ENCODE results near the gene DHRS1. TPM values are rescaled to one million over a fixed set of nuclear protein-coding genes. Genes with fewer than 3 reads are reported as not detected.
"Not testable (repeated sequence)": the region's sequence is repeated elsewhere in the genome, so short reads cannot be mapped to it uniquely, and the experiment has no call there.

DHRS1 gene
- total RNA-seq, 1 donor = 31.0 TPM

DNA sequence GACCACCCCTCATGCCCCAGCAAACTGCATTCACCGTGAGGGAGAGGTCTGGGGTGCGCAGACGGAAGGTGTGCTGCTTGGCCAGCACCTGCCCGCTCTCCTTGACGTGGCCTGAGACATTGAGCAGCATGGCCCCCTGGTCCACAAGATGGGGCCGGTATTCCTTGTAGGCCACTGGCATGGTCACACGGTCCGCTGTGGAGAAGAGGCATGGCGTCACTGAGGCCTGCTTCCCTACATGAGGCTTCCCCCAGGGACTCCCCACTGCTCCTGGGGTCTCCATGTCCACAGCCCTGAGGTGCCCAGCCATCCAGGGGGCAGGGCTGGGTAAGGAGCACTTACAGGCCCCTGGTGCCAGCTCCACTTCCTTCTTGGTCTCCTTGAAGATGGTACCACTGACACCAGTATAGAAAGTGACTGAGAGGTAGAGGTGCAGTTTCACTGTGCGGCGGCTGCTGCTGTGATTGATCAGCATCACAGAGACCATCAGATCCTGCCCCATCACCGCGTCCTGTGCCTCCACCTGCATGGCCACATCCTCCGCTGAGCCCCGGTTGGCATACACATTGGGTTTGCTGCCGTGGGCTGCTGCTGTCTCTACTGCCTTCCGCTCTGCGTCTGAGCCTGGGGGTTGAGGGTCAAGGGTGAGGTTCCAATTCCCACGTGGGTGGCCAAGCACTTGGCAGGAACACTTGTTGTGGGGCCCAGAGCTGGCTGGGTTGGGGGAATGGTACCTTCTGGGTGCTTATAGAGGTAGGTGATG, 44.8 kb downstream of the DHRS1 start:
- DNase-seq (ENCODE audit: low read depth in 2 of 3, low spot score in 2 of 3) = no peak

DNA sequence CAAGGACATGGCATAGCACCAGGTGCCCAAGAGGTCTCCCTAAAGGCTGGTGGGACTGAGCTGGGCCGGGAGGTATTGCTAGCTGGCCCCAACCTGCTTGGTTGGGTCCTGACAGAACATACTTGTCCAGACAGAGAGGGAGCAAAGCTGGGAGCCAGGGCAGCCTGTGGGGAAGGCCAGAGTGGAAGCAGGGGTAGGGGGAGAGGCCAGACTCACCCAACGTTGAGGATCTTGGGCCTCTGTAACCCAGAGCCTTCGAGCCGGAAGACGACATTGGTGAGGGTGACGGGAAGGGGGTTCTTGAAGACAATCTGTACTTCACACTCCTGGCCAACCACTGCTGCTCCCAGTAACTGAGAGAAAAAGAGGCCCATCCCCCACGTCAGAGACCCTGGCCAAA, 45.6 kb downstream of the DHRS1 start:
- DNase-seq (ENCODE audit: low read depth in 2 of 3, low spot score in 2 of 3) = no peak

- no peak for DNase-seq (ENCODE audit: low read depth in 2 of 3, low spot score in 2 of 3)
These were observed 47.1 kb downstream of the DHRS1 start for GRCh38 chr14:24252289-24253124.

- DNase-seq (ENCODE audit: low read depth in 2 of 3, low spot score in 2 of 3) = no peak
These were observed 47.7 kb downstream of the DHRS1 start for GRCh38 chr14:24251880-24252288.

GRCh38 chr14:24250354-24250753, 49.2 kb downstream of the DHRS1 start:
- DNase-seq (ENCODE audit: low read depth in 2 of 3, low spot score in 2 of 3) = no peak

DNA sequence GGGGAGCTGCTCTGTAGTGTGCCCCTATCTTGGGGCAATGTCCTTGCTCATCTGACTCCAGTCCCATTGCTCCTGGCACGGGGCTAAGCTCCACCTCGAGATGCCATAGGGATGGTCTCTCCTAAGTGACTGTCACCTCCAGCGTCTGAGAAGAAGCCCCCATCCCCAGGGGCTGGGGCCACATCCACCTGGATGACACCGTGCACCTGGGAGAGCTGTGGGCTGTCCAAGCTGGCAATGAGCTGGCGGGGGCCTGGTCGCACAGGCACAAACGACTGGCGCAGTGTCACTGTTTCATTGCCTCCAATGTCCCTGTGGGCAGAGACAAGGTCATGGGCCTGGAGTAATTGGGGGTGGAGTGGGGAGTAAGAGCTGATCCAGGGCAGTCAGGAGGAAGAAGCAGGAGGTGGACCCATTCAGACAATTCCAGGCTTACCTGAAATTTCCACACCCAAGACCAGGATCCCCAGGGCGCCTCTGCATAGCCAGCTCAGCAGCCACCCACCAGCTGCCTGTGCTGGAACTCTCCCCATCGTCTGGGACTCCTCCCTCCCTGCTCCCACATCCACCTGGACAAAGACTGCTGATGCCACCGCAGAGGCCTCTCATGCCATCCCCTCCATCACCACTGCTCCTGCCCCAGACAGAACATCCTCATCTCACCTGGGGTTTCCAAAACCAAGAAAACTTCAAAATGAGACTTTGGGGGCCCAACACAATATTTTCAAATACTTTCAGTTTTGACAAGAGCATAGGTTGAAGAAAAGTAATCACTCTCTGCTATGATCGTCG, 50.2 kb downstream of the DHRS1 start:
- DNase-seq (ENCODE audit: low read depth in 2 of 3, low spot score in 2 of 3) = no peak

DNA sequence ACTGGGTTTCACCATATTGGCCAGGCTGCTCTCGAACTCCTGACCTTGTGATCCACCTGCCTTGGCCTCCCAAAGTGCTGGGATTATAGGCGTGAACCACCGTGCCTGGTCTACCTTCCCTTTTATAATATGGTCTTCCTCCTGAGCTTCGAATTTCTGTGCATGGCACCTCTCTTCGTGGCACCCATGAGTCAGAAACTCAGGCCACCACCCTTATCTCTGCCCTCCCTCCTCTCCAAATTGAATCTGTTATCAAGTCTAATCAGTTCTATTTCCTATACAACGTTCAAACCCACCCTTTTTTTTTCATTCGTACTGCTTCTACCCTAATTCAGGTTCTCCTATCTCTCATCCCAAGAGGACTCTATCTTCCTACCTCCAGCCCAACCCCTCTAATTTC, 52.2 kb downstream of the DHRS1 start:
- DNase-seq (ENCODE audit: low read depth in 2 of 3, low spot score in 2 of 3) = no peak

GRCh38 chr14:24246765-24247212, 52.8 kb downstream of the DHRS1 start:
- peak in 2 of 3 donors; percentile 16 to 36 for DNase-seq (ENCODE audit: low read depth in 2 of 3, low spot score in 2 of 3)

DNA sequence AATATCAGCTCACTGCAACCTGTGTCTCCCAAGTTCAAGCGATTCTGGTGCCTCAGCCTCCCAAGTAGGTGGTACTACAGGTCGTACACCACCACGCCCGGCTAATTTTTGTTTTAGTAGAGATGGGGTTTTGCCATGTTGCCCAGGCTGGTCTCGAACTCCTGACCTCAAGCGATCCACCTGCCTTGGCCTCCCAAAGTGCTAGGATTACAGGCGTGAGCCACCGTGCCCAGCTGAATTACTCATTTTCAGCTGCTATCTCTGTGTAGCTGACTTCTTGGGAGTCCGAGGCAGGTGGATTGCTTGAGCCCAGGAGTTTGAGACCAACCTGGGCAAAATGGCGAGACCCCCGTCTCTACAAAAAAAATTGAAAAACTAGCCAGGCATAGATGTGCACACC, 54.2 kb downstream of the DHRS1 start:
- not testable (repeated sequence) for DNase-seq (ENCODE audit: low read depth in 2 of 3, low spot score in 2 of 3)

DNA sequence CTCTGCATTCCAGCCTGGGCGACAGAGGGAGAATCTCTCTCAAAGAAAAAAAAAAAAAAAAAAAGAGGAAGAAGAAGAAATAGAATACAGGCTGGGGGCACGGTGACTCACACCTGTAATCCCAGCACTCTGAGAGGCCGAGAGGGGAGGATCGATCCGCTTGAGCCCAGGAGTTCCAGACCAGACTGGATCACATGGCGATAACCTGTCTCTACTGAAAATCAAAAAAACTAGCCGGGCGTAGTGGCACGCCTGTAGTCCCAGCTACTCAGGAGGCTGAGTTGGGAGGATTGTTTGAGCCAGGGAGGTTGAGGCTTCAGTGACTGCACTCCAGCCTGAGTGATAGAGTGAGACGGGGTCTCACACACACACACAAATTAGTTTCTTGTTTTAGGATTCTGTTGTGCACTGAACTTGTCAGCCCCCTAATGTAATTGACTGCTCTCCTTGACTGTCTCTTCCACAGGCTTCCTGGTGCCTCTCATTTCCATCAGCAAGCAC, 56.2 kb downstream of the DHRS1 start:
- DNase-seq (ENCODE audit: low read depth in 2 of 3, low spot score in 2 of 3) = peak in 2 of 3 donors; percentile 65 to 70

- DNase-seq (ENCODE audit: low read depth in 2 of 3, low spot score in 2 of 3) = peak in 2 of 3 donors; percentile 94
These were observed 57.6 kb downstream of the DHRS1 start for GRCh38 chr14:24241829-24242443.

Other genes with a start within 250 kb of the DHRS1 start
- 1.3 TPM for gene CARMIL3, start 247.8 kb downstream of the DHRS1 start, total RNA-seq
- not detected for gene CPNE6, start 228.2 kb downstream of the DHRS1 start, total RNA-seq
- 24.8 TPM for gene PCK2, start 205.5 kb downstream of the DHRS1 start, total RNA-seq
- gene DCAF11, start 185.0 kb downstream of the DHRS1 start, total RNA-seq = 138 TPM
- gene NRL, start 184.8 kb downstream of the DHRS1 start, total RNA-seq = 5.7 TPM
- gene FITM1, start 169.1 kb downstream of the DHRS1 start, total RNA-seq = 2.7 TPM
- gene PSME1, start 163.6 kb downstream of the DHRS1 start, total RNA-seq = 153 TPM
- gene EMC9, start 158.2 kb downstream of the DHRS1 start, total RNA-seq = 14.3 TPM
- 38.0 TPM for gene PSME2, start 153.2 kb downstream of the DHRS1 start, total RNA-seq
- 103 TPM for gene RNF31, start 152.3 kb downstream of the DHRS1 start, total RNA-seq
- 112 TPM for gene IRF9, start 138.5 kb downstream of the DHRS1 start, total RNA-seq
- 47.1 TPM for gene REC8, start 127.7 kb downstream of the DHRS1 start, total RNA-seq
- 59.8 TPM for gene IPO4, start 111.0 kb downstream of the DHRS1 start, total RNA-seq
- 64.9 TPM for gene TM9SF1, start 104.3 kb downstream of the DHRS1 start, total RNA-seq
- under 0.01 TPM for gene TSSK4, start 94.1 kb downstream of the DHRS1 start, total RNA-seq
- 13.7 TPM for gene CHMP4A, start 86.3 kb downstream of the DHRS1 start, total RNA-seq
- 21.5 TPM for gene MDP1, start 83.7 kb downstream of the DHRS1 start, total RNA-seq
- gene NEDD8, start 67.4 kb downstream of the DHRS1 start, total RNA-seq = 55.2 TPM
- 78.9 TPM for gene GMPR2, start 66.9 kb downstream of the DHRS1 start, total RNA-seq
- gene TINF2, start 57.2 kb downstream of the DHRS1 start, total RNA-seq = 65.4 TPM
- gene TGM1, start 36.6 kb downstream of the DHRS1 start, total RNA-seq = 1.1 TPM
- 36.9 TPM for gene RABGGTA, start 28.2 kb downstream of the DHRS1 start, total RNA-seq
- 28.8 TPM for gene NOP9, start 70 bp upstream of the DHRS1 start, total RNA-seq
- gene CIDEB, start 8.2 kb upstream of the DHRS1 start, total RNA-seq = 20.2 TPM
- gene LTB4R2, start 10.4 kb upstream of the DHRS1 start, total RNA-seq = 15.1 TPM
- gene LTB4R, start 11.7 kb upstream of the DHRS1 start, total RNA-seq = 13.5 TPM
- gene ADCY4, start 35.3 kb upstream of the DHRS1 start, total RNA-seq = 3.8 TPM
- 20.2 TPM for gene RIPK3, start 40.2 kb upstream of the DHRS1 start, total RNA-seq
- 0.54 TPM for gene NFATC4, start 68.4 kb upstream of the DHRS1 start, total RNA-seq
- gene NYNRIN, start 99.2 kb upstream of the DHRS1 start, total RNA-seq = 20.2 TPM
- gene CBLN3, start 129.9 kb upstream of the DHRS1 start, total RNA-seq = 0.54 TPM
- 74.9 TPM for gene KHNYN, start 130.2 kb upstream of the DHRS1 start, total RNA-seq
- 39.6 TPM for gene SDR39U1, start 143.0 kb upstream of the DHRS1 start, total RNA-seq
- gene CMA1, start 208.5 kb upstream of the DHRS1 start, total RNA-seq = not detected